Measurements from ENCODE around the gene TET1. TPM values are rescaled to one million over a fixed set of nuclear protein-coding genes. Genes with fewer than 3 reads are reported as not detected.
"Not testable (repeated sequence)": the region's sequence is repeated elsewhere in the genome, so short reads cannot be mapped to it uniquely, and the experiment has no call there.

Gene TET1
- under 0.01 TPM in 2 replicates for total RNA-seq

- FAIRE-seq = no peak
- peaks cover 15% of the 10 kb centered on the region for H3K27me3 ChIP-seq (ENCODE audit: control insufficient read depth, insufficient read depth, low read length)
- DNase-seq (ENCODE audit: low read depth) = no peak
- H3K36me3 ChIP-seq (ENCODE audit: control insufficient read depth, insufficient read depth, low read length) = no peaks in the 10 kb centered on the region
- peak within 1 kb of the TSS; percentile 23 for H3K4me3 ChIP-seq (ENCODE audit: low read depth, low read length)
- no peak for TF ChIP-seq CTCF (IDR thresholded peaks at IDR 0.05; ENCODE audit: insufficient read depth, low read length, severe bottlenecking)
Measured at GRCh38 chr10:68560186-68560942, at the start of gene TET1. TSS of gene TET1 (plus strand) at chr10:68560337. CDS start at chr10:68572339, 12,002 bp downstream.

- FAIRE-seq; H3K4me3 ChIP-seq (ENCODE audit: low read depth, low read length); H3K36me3 ChIP-seq (ENCODE audit: control insufficient read depth, insufficient read depth, low read length); H3K27me3 ChIP-seq (ENCODE audit: control insufficient read depth, insufficient read depth, low read length): not testable (repeated sequence)
- DNase-seq (ENCODE audit: low read depth) = peak; percentile 35
Measured at GRCh38 chr10:68516216-68516615, 43.9 kb upstream of the TET1 start.

GRCh38 chr10:68516766-68517165 lies 43.4 kb upstream of the TET1 start:
- no peaks in the 10 kb centered on the region for H3K36me3 ChIP-seq (ENCODE audit: control insufficient read depth, insufficient read depth, low read length)
- H3K27me3 ChIP-seq (ENCODE audit: control insufficient read depth, insufficient read depth, low read length) = no peaks in the 10 kb centered on the region
- H3K4me3 ChIP-seq (ENCODE audit: low read depth, low read length) = no peak overlapping the region
- peak; percentile 55 for DNase-seq (ENCODE audit: low read depth)
- no peak for FAIRE-seq
- TF ChIP-seq CTCF (IDR thresholded peaks at IDR 0.05; ENCODE audit: insufficient read depth, low read length, severe bottlenecking) = no peak

DNA sequence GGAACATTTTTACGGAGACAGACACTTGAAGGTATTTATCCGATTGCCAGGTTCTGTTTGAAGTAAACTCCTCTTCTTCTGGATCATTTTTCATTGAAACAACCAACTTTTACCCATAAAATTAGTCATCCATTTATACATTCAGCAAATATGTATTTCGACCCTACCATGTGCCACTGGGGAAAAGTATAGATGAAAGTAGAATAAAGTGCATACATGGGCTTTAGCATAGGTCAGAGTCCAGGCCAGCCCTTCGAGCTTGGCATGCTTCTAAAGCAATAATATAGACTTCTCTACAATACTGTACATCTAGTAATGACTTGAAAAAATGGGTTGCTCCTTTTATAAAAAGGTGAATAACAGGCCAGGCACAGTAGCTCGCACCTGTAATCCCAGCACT lies 42.9 kb upstream of the TET1 start:
- H3K4me3 ChIP-seq (ENCODE audit: low read depth, low read length) = no peak overlapping the region
- H3K27me3 ChIP-seq (ENCODE audit: control insufficient read depth, insufficient read depth, low read length) = no peaks in the 10 kb centered on the region
- no peaks in the 10 kb centered on the region for H3K36me3 ChIP-seq (ENCODE audit: control insufficient read depth, insufficient read depth, low read length)
- FAIRE-seq (no peak), DNase-seq (ENCODE audit: low read depth) (no peak)
- TF ChIP-seq CTCF (IDR thresholded peaks at IDR 0.05; ENCODE audit: insufficient read depth, low read length, severe bottlenecking) = no peak

GRCh38 chr10:68518609-68519008 lies 41.5 kb upstream of the TET1 start:
- DNase-seq (ENCODE audit: low read depth); FAIRE-seq; H3K36me3 ChIP-seq (ENCODE audit: control insufficient read depth, insufficient read depth, low read length): not testable (repeated sequence)

GRCh38 chr10:68525490-68526038 lies 34.6 kb upstream of the TET1 start:
- H3K4me3 ChIP-seq (ENCODE audit: low read depth, low read length); H3K27me3 ChIP-seq (ENCODE audit: control insufficient read depth, insufficient read depth, low read length); FAIRE-seq; DNase-seq (ENCODE audit: low read depth); H3K36me3 ChIP-seq (ENCODE audit: control insufficient read depth, insufficient read depth, low read length): not testable (repeated sequence)

More at GRCh38 chr10:68518609-68519008, 41.5 kb upstream of the TET1 start:
- not testable (repeated sequence) for H3K4me3 ChIP-seq (ENCODE audit: low read depth, low read length); H3K27me3 ChIP-seq (ENCODE audit: control insufficient read depth, insufficient read depth, low read length)

- Histone ChIP-seq H3K4me3 (ENCODE audit: low read depth, low read length) (peak overlapping the region; percentile 49), H3K36me3 (ENCODE audit: control insufficient read depth, insufficient read depth, low read length) (no peaks in the 10 kb centered on the region), H3K27me3 (ENCODE audit: control insufficient read depth, insufficient read depth, low read length) (no peaks in the 10 kb centered on the region)
- FAIRE-seq (no peak), DNase-seq (ENCODE audit: low read depth) (no peak)
- no peak for TF ChIP-seq CTCF (IDR thresholded peaks at IDR 0.05; ENCODE audit: insufficient read depth, low read length, severe bottlenecking)
Measured at GRCh38 chr10:68526634-68527307, 33.4 kb upstream of the TET1 start.
